AG20443 (cell line): ENCODE data around the gene C7orf25.
A peak's percentile ranks its signal among the peaks of the same experiment; 100 is the strongest.

Source experiments
- DNase-seq: peaks from one replicate; pipeline ENCODE4 v3.0.0; 2012; ENCODE audit warnings: low spot score, mixed read lengths

Gene C7orf25

GRCh38 chr7:42877862-42878261, 34.0 kb downstream of the C7orf25 start:
- DNase-seq: no peak

DNA sequence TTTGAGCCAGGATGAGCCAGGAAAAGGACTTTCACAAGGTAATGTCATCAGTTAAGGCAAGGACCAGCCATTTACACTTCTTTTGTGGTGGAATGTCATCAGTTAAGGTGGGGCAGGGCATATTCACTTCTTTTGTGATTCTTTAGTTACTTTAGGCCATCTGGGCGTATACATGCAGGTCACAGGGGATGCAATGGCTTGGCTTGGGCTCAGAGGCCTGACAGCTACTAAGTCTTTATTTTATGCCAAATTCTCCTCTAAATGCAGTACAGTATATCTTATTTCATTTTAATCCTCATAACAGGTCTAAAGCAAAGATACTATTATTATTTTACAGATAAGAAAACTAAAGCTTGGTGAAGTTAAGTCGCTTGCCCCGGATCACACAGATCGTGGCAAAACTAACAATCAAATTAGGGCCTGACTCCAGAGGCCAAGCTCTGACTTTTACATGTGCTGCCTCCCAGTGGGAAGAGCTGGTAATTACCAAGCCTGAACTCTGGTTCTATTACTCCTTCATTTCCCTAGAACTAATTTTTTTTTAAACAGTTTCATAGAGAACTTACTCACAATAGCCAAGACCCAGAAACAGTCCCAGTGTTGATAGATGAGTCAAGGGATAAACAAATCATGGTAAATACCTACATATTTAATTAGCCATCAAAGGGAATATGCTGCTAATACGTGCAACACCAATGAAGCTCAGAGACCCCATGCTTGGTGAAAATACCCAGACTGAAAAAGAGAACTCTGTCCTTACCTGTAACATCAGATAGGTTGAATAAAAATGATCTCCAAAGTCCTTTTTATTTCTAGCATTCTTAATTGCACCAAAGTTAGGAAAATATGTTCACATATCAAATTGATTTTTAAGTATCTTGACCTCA, 35.4 kb downstream of the C7orf25 start:
- DNase-seq: peak; percentile 81

DNA sequence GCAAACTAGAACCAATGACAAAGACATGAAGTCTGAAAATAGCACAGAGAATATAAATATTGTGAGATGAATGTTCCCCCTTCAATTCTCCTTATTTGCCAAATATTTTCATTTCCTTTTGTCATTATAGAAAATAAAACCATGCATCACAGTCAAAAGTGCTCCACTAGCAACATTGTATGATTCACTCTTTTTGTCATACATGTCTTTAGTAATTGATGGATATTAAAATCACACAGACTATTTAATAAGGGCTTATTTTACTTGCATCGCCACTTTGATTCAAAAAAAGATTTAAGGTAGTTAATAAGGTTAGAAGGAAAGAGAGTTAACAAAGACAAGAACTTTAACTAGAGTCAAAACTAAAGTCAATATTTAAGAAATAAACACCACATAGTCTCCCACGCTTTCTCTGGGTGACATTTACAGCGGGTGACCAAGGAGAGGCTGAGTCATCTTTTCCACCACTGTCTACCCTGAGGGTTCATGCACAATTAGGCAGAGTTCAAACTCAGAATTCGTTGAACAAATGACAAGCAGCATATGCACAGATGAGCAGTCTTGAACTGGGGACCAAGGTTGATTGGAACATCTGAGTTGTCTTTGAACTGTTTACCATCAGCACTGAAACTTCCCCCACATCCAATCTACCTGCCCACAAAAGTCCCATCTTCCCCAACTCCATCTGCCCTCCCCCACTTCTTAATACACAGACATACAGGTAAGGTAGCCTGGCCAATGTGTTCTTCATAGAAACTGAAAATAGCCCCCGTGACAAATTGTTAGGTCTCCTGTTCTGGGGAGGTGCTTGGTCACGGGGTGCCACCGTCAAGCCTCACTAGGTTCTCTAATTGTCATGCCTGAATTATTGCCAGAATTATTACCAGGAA, 42.5 kb downstream of the C7orf25 start:
- peak; percentile 19 for DNase-seq

DNA sequence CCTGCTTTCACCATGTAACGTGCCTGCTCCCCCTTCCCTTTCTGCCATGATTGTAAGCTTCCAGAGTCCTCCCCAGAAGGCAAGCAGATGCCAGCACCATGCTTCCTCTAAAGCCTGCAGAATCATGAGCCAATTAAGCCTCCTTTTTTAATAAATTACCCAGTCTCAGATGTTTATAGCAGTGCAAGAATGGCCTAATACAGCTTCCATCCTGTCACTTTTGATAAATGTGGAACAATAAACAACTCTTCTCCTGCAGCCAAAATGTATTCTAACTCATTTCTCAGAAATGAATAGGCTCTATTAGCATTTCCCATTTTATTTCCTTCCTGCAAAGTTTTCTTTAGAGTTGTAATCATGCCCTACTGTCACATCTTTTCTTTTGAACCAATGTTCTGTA, 43.4 kb downstream of the C7orf25 start:
- no peak for DNase-seq
